HG02798 (cell line): ENCODE data around the gene HMX2.

Source experiments
- ATAC-seq: cut with Tn5 transposase; IDR thresholded peaks from one replicate; pipeline ENCODE4 v1.9.1; 2021; ENCODE audit warnings: mild to moderate bottlenecking; ENCODE audit not compliant: unreplicated experiment, poor library complexity

HMX2 gene

GRCh38 chr10:123180101-123181090, 32.5 kb downstream of the HMX2 start:
- ATAC-seq, result no peak

GRCh38 chr10:123183724-123184123, 35.8 kb downstream of the HMX2 start:
- ATAC-seq, result no peak

GRCh38 chr10:123187781-123188180, 39.8 kb downstream of the HMX2 start:
- ATAC-seq, result no peak

- ATAC-seq, result no peak
Observed at GRCh38 chr10:123191886-123192285, 44.0 kb downstream of the HMX2 start.

- no peak for ATAC-seq
Observed at GRCh38 chr10:123194056-123194455, 46.1 kb downstream of the HMX2 start.
